ENCODE results near the gene SLC26A8.

DNA sequence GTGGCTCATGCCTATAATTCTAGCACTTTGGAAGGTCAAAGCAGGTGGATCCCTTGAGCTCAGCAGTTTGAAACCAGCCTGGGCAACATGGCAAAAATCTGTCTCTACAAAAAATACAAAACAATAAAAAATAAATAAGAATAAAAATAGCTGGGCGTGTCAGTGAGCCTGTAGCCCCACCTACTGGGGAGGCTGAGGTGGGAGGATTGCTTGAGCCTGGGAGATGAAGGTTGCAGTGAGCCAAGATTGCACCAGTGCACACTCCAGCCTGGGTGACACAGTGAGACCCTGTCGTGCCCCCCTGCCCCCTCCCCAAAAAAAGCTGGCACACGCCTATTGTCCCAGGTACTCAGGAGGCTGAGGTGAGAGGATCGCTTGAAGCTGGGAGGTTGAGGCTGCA, 68.5 kb downstream of the SLC26A8 start:
- TF ChIP-seq ZNF274 (IDR thresholded peaks at IDR 0.05; ENCODE audit: low read depth, low read length), result no peak
- no peak for TF ChIP-seq YY1 (IDR thresholded peaks at IDR 0.05; ENCODE audit: insufficient read depth, insufficient read length)
- TF ChIP-seq SUZ12 (IDR thresholded peaks at IDR 0.05; ENCODE audit: extremely low read depth, insufficient read depth, insufficient read length), result no peak

Measured in NT2/D1 (cell line).